WTC11 (cell line): ENCODE data around the gene C10orf95. TPM values are rescaled to one million over a fixed set of nuclear protein-coding genes. Genes with fewer than 3 reads are reported as not detected.

Experiments used
- ATAC-seq: fragments of 200-7000 bp; cut with Tn5 transposase; 2 replicates; pipeline ENCODE4 v1.10.0; 2021; ENCODE audit warnings: mild to moderate bottlenecking, moderate library complexity
- CTCF ChIA-PET: fragments of 300-600 bp; sonication (Branson Sonifier 250); formaldehyde crosslinking; loops from one replicate; lab custom pipeline; 2021; ENCODE audit warnings: antibody characterized with exemption; lab: Charles Lee
- POLR2A ChIA-PET: fragments of 350-600 bp; sonication (Branson Sonifier 250); formaldehyde crosslinking; loops from one replicate; lab custom pipeline; 2021; ENCODE audit warnings: antibody characterized with exemption; lab: Charles Lee
- DNase-seq: peaks from one replicate; pipeline ENCODE4 v3.0.0; 2021; ENCODE audit warnings: low spot score
- H3K27ac Mint-ChIP-seq: 2 replicates; pipeline ENCODE4 v1.8.0; 2021; ENCODE audit warnings: mixed read lengths
- H3K27me3 Mint-ChIP-seq: 2 replicates; pipeline ENCODE4 v1.8.0; 2021; ENCODE audit warnings: low read depth, mild to moderate bottlenecking, moderate library complexity, mixed read lengths
- H3K36me3 Mint-ChIP-seq: 2 replicates; pipeline ENCODE4 v1.8.0; 2021; ENCODE audit warnings: mixed read lengths
- H3K4me1 Mint-ChIP-seq: 2 replicates; pipeline ENCODE4 v1.8.0; 2022; ENCODE audit warnings: mixed read lengths
- H3K4me3 Mint-ChIP-seq: 2 replicates; pipeline ENCODE4 v1.8.0; 2021; ENCODE audit warnings: mild to moderate bottlenecking, moderate library complexity, mixed read lengths
- H3K9me3 Mint-ChIP-seq: 2 replicates; pipeline ENCODE4 v1.8.0; 2021; ENCODE audit warnings: mixed read lengths
- AR ChIP-seq: fragments of 250-450 bp; sonication (Bioruptor Pico); IDR thresholded peaks from 2 replicates; pipeline ENCODE4 v1.9.0; 2021; ENCODE audit warnings: mild to moderate bottlenecking
- GABPB1 ChIP-seq: sonication (generic); formaldehyde crosslinking; IDR thresholded peaks from 2 replicates; pipeline ENCODE4 v1.8.1; 2023; ENCODE audit warnings: mild to moderate bottlenecking, missing genetic modification reagents
- GRHL2 ChIP-seq: fragments of 250-450 bp; sonication (Bioruptor Pico); IDR thresholded peaks from 2 replicates; pipeline ENCODE4 v1.8.0; 2022; ENCODE audit warnings: mild to moderate bottlenecking, moderate library complexity; ENCODE audit not compliant: insufficient replicate concordance, severe bottlenecking
- GTF2I ChIP-seq: fragments of 250-450 bp; sonication (Bioruptor Pico); conservative IDR thresholded peaks from 2 replicates; pipeline ENCODE4 v1.4.0; 2021; ENCODE audit warnings: mild to moderate bottlenecking
- KAT7 ChIP-seq: sonication (generic); formaldehyde crosslinking; IDR thresholded peaks from 2 replicates; pipeline ENCODE4 v1.8.1; 2023; ENCODE audit warnings: missing genetic modification reagents, mild to moderate bottlenecking, borderline replicate concordance
- NFATC4 ChIP-seq: fragments of 250-450 bp; sonication (Bioruptor Pico); IDR thresholded peaks from 2 replicates; pipeline ENCODE4 v1.9.0; 2021; ENCODE audit warnings: mild to moderate bottlenecking
- NFYB ChIP-seq: sonication (generic); formaldehyde crosslinking; conservative IDR thresholded peaks from 2 replicates; pipeline ENCODE4 v1.8.0; 2022; ENCODE audit warnings: low read depth, missing genetic modification reagents
- NR3C1 ChIP-seq: sonication (generic); formaldehyde crosslinking; conservative IDR thresholded peaks from 2 replicates; pipeline ENCODE4 v1.8.1; 2023; ENCODE audit warnings: low read depth, mild to moderate bottlenecking, missing genetic modification reagents
- OVOL2 ChIP-seq: fragments of 250-450 bp; sonication (Bioruptor Pico); IDR thresholded peaks from 2 replicates; pipeline ENCODE4 v1.9.0; 2021; ENCODE audit warnings: mild to moderate bottlenecking, borderline replicate concordance
- SOX15 ChIP-seq: fragments of 250-450 bp; sonication (Bioruptor Pico); IDR thresholded peaks from 2 replicates; pipeline ENCODE4 v1.9.0; 2021; ENCODE audit warnings: mild to moderate bottlenecking
- ZBTB43 ChIP-seq: sonication (generic); formaldehyde crosslinking; IDR thresholded peaks from 2 replicates; pipeline ENCODE4 v1.8.1; 2023; ENCODE audit warnings: mild to moderate bottlenecking, missing genetic modification reagents
- ZNF138 ChIP-seq: sonication (generic); formaldehyde crosslinking; conservative IDR thresholded peaks from 2 replicates; pipeline ENCODE4 v1.8.1; 2022; ENCODE audit warnings: mild to moderate bottlenecking, moderate library complexity, missing genetic modification reagents
- ZNF219 ChIP-seq: sonication (generic); formaldehyde crosslinking; IDR thresholded peaks from 2 replicates; pipeline ENCODE4 v1.8.0; 2023; ENCODE audit warnings: missing genetic modification reagents, mild to moderate bottlenecking, borderline replicate concordance
- ZNF532 ChIP-seq: fragments of 250-450 bp; sonication (Bioruptor Pico); IDR thresholded peaks from 2 replicates; pipeline ENCODE4 v1.9.0; 2021; ENCODE audit warnings: mild to moderate bottlenecking, borderline replicate concordance
- ZSCAN18 ChIP-seq: fragments of 250-450 bp; sonication (Bioruptor Pico); IDR thresholded peaks from 2 replicates; pipeline ENCODE4 v2.1.2; 2022; ENCODE audit warnings: mild to moderate bottlenecking, moderate library complexity
- total RNA-seq: library from RNA; stranded (reverse); gene quantifications from 3 replicates; pipeline ENCODE4 v1.2.3, GENCODE V29; 2021
- TF ChIP-seq, protein P1 (sequence below): fragments of 250-450 bp; sonication (Bioruptor Pico); IDR thresholded peaks from 2 replicates; pipeline ENCODE4 v1.8.0; 2021; ENCODE audit warnings: mild to moderate bottlenecking
- TF ChIP-seq, protein P2 (sequence below): sonication (generic); formaldehyde crosslinking; IDR thresholded peaks from 2 replicates; pipeline ENCODE4 v1.8.1; 2022; ENCODE audit warnings: missing genetic modification reagents, borderline replicate concordance
- TF ChIP-seq, protein P3 (sequence below): sonication (generic); formaldehyde crosslinking; IDR thresholded peaks from 2 replicates; pipeline ENCODE4 v1.8.0; 2023; ENCODE audit warnings: missing genetic modification reagents

The C10orf95 gene
- total RNA-seq, 1 experiment from 2014 or later, result 0.96 TPM

DNA sequence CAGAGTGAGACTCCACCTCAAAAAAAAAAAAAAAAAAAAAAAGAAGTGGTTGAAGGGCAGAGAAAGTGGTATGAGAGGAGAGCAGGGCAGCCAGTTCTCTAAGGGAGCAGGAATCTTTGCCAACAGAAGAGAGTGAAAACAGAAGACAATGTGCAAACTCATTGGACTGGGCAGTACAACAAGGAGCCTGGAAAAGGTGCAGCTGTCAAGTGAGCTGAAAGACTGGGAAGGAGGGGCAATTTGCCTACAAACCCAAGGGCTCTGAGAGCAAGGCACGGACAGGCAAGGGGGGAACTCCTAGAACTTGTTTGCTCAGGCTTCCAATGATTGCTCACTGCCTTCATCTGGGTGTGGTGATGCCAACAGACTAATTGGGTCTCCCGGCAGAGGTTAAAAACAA lies 41.6 kb upstream of the C10orf95 start:
- DNase-seq, result no peak
- Mint-ChIP-seq H3K9me3 (no peaks in the 10 kb centered on the region), H3K4me1 (no peaks in the 10 kb centered on the region), H3K36me3 (peaks cover 17% of the 10 kb centered on the region), H3K4me3 (no peak overlapping the region), H3K27ac (no peak overlapping the region)
- no peak for ATAC-seq
- POLR2A ChIA-PET, result no interaction called here
- TF ChIP-seq OVOL2 (CRISPR knock-in tag) (no peak), SOX15 (CRISPR knock-in tag) (no peak), GTF2I (CRISPR knock-in tag) (no peak), GRHL2 (no peak), NR3C1 (CRISPR knock-in tag) (no peak), ZBTB43 (CRISPR knock-in tag) (no peak), ZSCAN18 (no peak), ZNF219 (CRISPR knock-in tag) (no peak), ZNF532 (CRISPR knock-in tag) (no peak), GABPB1 (CRISPR knock-in tag) (no peak), AR (CRISPR knock-in tag) (no peak), KAT7 (CRISPR knock-in tag) (no peak), NFATC4 (CRISPR knock-in tag) (no peak), NFYB (CRISPR knock-in tag) (no peak), ZNF138 (CRISPR knock-in tag) (no peak)
- TF ChIP-seq, protein P1, sequence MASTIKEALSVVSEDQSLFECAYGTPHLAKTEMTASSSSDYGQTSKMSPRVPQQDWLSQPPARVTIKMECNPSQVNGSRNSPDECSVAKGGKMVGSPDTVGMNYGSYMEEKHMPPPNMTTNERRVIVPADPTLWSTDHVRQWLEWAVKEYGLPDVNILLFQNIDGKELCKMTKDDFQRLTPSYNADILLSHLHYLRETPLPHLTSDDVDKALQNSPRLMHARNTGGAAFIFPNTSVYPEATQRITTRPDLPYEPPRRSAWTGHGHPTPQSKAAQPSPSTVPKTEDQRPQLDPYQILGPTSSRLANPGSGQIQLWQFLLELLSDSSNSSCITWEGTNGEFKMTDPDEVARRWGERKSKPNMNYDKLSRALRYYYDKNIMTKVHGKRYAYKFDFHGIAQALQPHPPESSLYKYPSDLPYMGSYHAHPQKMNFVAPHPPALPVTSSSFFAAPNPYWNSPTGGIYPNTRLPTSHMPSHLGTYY (CRISPR knock-in tag), result no peak
- TF ChIP-seq, protein P2, sequence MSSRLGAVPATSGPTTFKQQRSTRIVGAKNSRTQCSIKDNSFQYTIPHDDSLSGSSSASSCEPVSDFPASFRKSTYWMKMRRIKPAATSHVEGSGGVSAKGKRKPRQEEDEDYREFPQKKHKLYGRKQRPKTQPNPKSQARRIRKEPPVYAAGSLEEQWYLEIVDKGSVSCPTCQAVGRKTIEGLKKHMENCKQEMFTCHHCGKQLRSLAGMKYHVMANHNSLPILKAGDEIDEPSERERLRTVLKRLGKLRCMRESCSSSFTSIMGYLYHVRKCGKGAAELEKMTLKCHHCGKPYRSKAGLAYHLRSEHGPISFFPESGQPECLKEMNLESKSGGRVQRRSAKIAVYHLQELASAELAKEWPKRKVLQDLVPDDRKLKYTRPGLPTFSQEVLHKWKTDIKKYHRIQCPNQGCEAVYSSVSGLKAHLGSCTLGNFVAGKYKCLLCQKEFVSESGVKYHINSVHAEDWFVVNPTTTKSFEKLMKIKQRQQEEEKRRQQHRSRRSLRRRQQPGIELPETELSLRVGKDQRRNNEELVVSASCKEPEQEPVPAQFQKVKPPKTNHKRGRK (CRISPR knock-in tag), result no peak
- TF ChIP-seq, protein P3, sequence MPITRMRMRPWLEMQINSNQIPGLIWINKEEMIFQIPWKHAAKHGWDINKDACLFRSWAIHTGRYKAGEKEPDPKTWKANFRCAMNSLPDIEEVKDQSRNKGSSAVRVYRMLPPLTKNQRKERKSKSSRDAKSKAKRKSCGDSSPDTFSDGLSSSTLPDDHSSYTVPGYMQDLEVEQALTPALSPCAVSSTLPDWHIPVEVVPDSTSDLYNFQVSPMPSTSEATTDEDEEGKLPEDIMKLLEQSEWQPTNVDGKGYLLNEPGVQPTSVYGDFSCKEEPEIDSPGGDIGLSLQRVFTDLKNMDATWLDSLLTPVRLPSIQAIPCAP, result no peak
- TF ChIP-seq, all 79 proteins: peak for 0
- no peaks in the 10 kb centered on the region for H3K27me3 Mint-ChIP-seq
- CTCF ChIA-PET, result interaction anchor here (2.4 kb wide), 1 partner anchor 91 kb away, joined by 5 read pairs; no protein-coding TSS in a partner anchor
